Keratinocyte (primary cell): ENCODE data around the gene DENND10. TPM values are rescaled to one million over a fixed set of nuclear protein-coding genes. Genes with fewer than 3 reads are reported as not detected.
A peak's percentile ranks its signal among the peaks of the same experiment; 100 is the strongest.

Experiments
- DNase-seq: peaks from one replicate; pipeline ENCODE4 v3.0.0-alpha.2; 2011; ENCODE audit warnings: low read depth, missing footprints, low spot score
- FAIRE-seq: peaks from 2 replicates; lab custom pipeline; 2011; peaks lifted over from hg19 to GRCh38; lab: Jason Lieb, UNC
- H2AFZ ChIP-seq: 2 replicates; pipeline ENCODE4 v1.6.0; 2012; ENCODE audit warnings: low read length, control low read depth, inconsistent platforms; ENCODE audit not compliant: control insufficient read depth
- H3K27ac ChIP-seq: 2 replicates; pipeline ENCODE4 v1.5.1; 2011; ENCODE audit warnings: low read length; ENCODE audit not compliant: control insufficient read depth, insufficient read depth
- H3K27me3 ChIP-seq: 3 replicates; pipeline ENCODE4 v1.6.0; 2011; ENCODE audit warnings: low read length; ENCODE audit not compliant: control insufficient read depth, insufficient read depth; ENCODE audit errors: extremely low read depth
- H3K36me3 ChIP-seq, 2 experiments: 2 replicates in 1 of 2; 3 replicates in 1 of 2; pipeline ENCODE4 v1.5.1; 2011; ENCODE audit warnings: low read length in 2 of 2, mild to moderate bottlenecking in 1 of 2; ENCODE audit not compliant: control insufficient read depth in 2 of 2, insufficient read depth in 2 of 2; ENCODE audit errors: extremely low read depth in 1 of 2
- H3K4me1 ChIP-seq: 3 replicates; pipeline ENCODE4 v1.5.1; 2011; ENCODE audit warnings: low read length; ENCODE audit not compliant: control insufficient read depth, insufficient read depth; ENCODE audit errors: extremely low read depth
- H3K4me2 ChIP-seq: 3 replicates; pipeline ENCODE4 v1.6.0; 2011; ENCODE audit warnings: low read depth, low read length; ENCODE audit not compliant: control insufficient read depth, insufficient read depth; ENCODE audit errors: extremely low read depth
- H3K4me3 ChIP-seq, 3 experiments: fragments of 200-600 bp in 1 of 3; sonication (generic) in 1 of 3; 2 replicates in 2 of 3; 3 replicates in 1 of 3; pipeline ENCODE4 v1.5.1; 2011 to 2016; ENCODE audit warnings: low read length in 3 of 3, mild to moderate bottlenecking in 3 of 3, control low read depth in 2 of 3, inconsistent platforms in 1 of 3, low read depth in 1 of 3, mixed read lengths in 1 of 3, mixed run types in 1 of 3, moderate library complexity in 1 of 3; ENCODE audit not compliant: control insufficient read depth in 2 of 3, insufficient read depth in 2 of 3; ENCODE audit errors: extremely low read depth in 1 of 3
- H3K79me2 ChIP-seq: 2 replicates; pipeline ENCODE4 v1.6.0; 2012; ENCODE audit warnings: low read length; ENCODE audit not compliant: control insufficient read depth, insufficient read depth
- H3K9ac ChIP-seq: 3 replicates; pipeline ENCODE4 v1.6.0; 2011; ENCODE audit warnings: low read length; ENCODE audit not compliant: control insufficient read depth, insufficient read depth; ENCODE audit errors: extremely low read depth
- H3K9me1 ChIP-seq: 3 replicates; pipeline ENCODE4 v1.6.0; 2011; ENCODE audit warnings: low read length; ENCODE audit not compliant: control insufficient read depth, insufficient read depth; ENCODE audit errors: extremely low read depth
- H3K9me3 ChIP-seq: 2 replicates; pipeline ENCODE4 v1.5.1; 2012; ENCODE audit warnings: low read depth, low read length; ENCODE audit not compliant: control insufficient read depth
- H4K20me1 ChIP-seq: 3 replicates; pipeline ENCODE4 v1.6.0; 2011; ENCODE audit warnings: low read length; ENCODE audit not compliant: control insufficient read depth, insufficient read depth; ENCODE audit errors: extremely low read depth
- CTCF ChIP-seq, 3 experiments: IDR thresholded peaks in 1 of 3; conservative IDR thresholded peaks in 1 of 3; optimal IDR thresholded peaks in 1 of 3; 2 replicates in 2 of 3; 3 replicates in 1 of 3; pipeline versions ENCODE3 to v1.5.1; 2011; ENCODE audit warnings: low read length in 3 of 3, mild to moderate bottlenecking in 3 of 3, moderate library complexity in 2 of 3, control low read depth in 1 of 3, inconsistent platforms in 1 of 3; ENCODE audit not compliant: insufficient read depth in 2 of 3; ENCODE audit errors: extremely low read depth in 1 of 3
- EZH2 ChIP-seq: IDR thresholded peaks from one replicate; pipeline ENCODE4 v1.6.1; 2012; ENCODE audit warnings: inconsistent platforms, mild to moderate bottlenecking, low read length, moderate library complexity
- dilution Hi-C: fragments of 300-500 bp; cut with MboI; formaldehyde crosslinking; loops from one replicate; pipeline ENCODE4 v1.7.0; 2020; ENCODE audit warnings: low sequenced_read_pairs; ENCODE audit not compliant: extremely low pct_ligation_motif_present
- polyA plus RNA-seq, 5 experiments: library from polyadenylated mRNA; depleted of rRNA in 3 of 5; stranded (reverse) in 3 of 5; stranded (forward) in 1 of 5; unstranded in 1 of 5; fragments of >200 nt; gene quantifications; 1 replicate in 1 of 5; 2 replicates in 3 of 5; 3 replicates in 1 of 5; pipeline versions ENCODE4 v1.2.1 to v1.2.3, GENCODE V29; 2011 to 2012; ENCODE audit warnings: missing spikeins in 2 of 5, low read depth in 1 of 5, low replicate concordance in 1 of 5

Gene DENND10
- polyA plus RNA-seq, 1 donor (not counting 4 experiments of a cell fraction or from before 2014, with no cell fraction given), result 76.5 TPM

- Histone ChIP-seq H3K27ac (no peak overlapping the region), H3K27me3 (no peaks in the 10 kb centered on the region), H3K79me2 (peaks cover 42% of the 10 kb centered on the region), H3K4me2 (no peak overlapping the region), H2AFZ (no peak overlapping the region), H3K4me1 (peaks cover 17% of the 10 kb centered on the region), H3K4me3 (no peak overlapping the region), H4K20me1 (no peaks in the 10 kb centered on the region), H3K36me3 (peaks cover 18 to 30% of the 10 kb centered on the region in 2 experiments), H3K9me1 (no peaks in the 10 kb centered on the region), H3K9me3 (no peaks in the 10 kb centered on the region), H3K9ac (no peak overlapping the region)
- FAIRE-seq (no peak), DNase-seq (no peak)
- TF ChIP-seq CTCF (optimal IDR thresholded peaks at IDR 0.05 in 1 of 3, IDR thresholded peaks at IDR 0.05 in 1 of 3, conservative IDR thresholded peaks at IDR 0.05 in 1 of 3; ENCODE audit: extremely low read depth in 1 of 3, insufficient read depth in 2 of 3, low read length in 3 of 3) (no peak), EZH2 (no peak)
- dilution Hi-C loops, result no loop called here
These were observed 72.3 kb downstream of the DENND10 start for GRCh38 chr10:119176166-119176565.

GRCh38 chr10:119177708-119178371, 73.9 kb downstream of the DENND10 start:
- Histone ChIP-seq H3K9me1 (no peaks in the 10 kb centered on the region), H3K4me1 (peaks cover 12% of the 10 kb centered on the region), H3K27ac (peak overlapping the region; percentile 90), H3K27me3 (no peaks in the 10 kb centered on the region), H3K9me3 (no peaks in the 10 kb centered on the region), H3K4me2 (peak overlapping the region; percentile 96), H3K4me3 (peak overlapping the region; percentile 55 to 100 (median 98)), H2AFZ (peak overlapping the region; percentile 100), H4K20me1 (no peaks in the 10 kb centered on the region), H3K36me3 (peaks cover 9 to 18% of the 10 kb centered on the region in 2 experiments), H3K9ac (peak overlapping the region; percentile 93), H3K79me2 (peaks cover 37% of the 10 kb centered on the region)
- dilution Hi-C loops, result no loop called here
- FAIRE-seq (no peak), DNase-seq (no peak)
- TF ChIP-seq CTCF (optimal IDR thresholded peaks at IDR 0.05 in 1 of 3, IDR thresholded peaks at IDR 0.05 in 1 of 3, conservative IDR thresholded peaks at IDR 0.05 in 1 of 3; ENCODE audit: extremely low read depth in 1 of 3, insufficient read depth in 2 of 3, low read length in 3 of 3) (no peak), EZH2 (no peak)
